Measurements from ENCODE around the gene KCNF1. TPM values are rescaled to one million over a fixed set of nuclear protein-coding genes. Genes with fewer than 3 reads are reported as not detected.
A peak's percentile ranks its signal among the peaks of the same experiment; 100 is the strongest.

Gene KCNF1
- polyA plus RNA-seq, 3 donors = not detected

GRCh38 chr2:10919771-10920621 lies 8.3 kb downstream of the KCNF1 start:
- H3K4me1 ChIP-seq (ENCODE audit: control insufficient read depth in 1 of 2, insufficient read depth in 2 of 2, low read length in 2 of 2) = no peaks in the 10 kb centered on the region
- no peak overlapping the region for H3K4me3 Mint-ChIP-seq
- no peaks in the 10 kb centered on the region for H3K79me2 ChIP-seq (ENCODE audit: insufficient read depth, low read length)
- no peak for DNase-seq
- H4K20me1 ChIP-seq (ENCODE audit: insufficient read depth, low read length) = no peaks in the 10 kb centered on the region
- H3K9ac ChIP-seq (ENCODE audit: insufficient read depth, low read length, poor library complexity, severe bottlenecking) = no peak overlapping the region
- no peak overlapping the region for H3K27ac ChIP-seq (ENCODE audit: low read depth in 1 of 2, low read length in 2 of 2)
- H3K36me3 Mint-ChIP-seq = no peaks in the 10 kb centered on the region
- TF ChIP-seq, protein P1, sequence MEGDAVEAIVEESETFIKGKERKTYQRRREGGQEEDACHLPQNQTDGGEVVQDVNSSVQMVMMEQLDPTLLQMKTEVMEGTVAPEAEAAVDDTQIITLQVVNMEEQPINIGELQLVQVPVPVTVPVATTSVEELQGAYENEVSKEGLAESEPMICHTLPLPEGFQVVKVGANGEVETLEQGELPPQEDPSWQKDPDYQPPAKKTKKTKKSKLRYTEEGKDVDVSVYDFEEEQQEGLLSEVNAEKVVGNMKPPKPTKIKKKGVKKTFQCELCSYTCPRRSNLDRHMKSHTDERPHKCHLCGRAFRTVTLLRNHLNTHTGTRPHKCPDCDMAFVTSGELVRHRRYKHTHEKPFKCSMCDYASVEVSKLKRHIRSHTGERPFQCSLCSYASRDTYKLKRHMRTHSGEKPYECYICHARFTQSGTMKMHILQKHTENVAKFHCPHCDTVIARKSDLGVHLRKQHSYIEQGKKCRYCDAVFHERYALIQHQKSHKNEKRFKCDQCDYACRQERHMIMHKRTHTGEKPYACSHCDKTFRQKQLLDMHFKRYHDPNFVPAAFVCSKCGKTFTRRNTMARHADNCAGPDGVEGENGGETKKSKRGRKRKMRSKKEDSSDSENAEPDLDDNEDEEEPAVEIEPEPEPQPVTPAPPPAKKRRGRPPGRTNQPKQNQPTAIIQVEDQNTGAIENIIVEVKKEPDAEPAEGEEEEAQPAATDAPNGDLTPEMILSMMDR (IDR thresholded peaks at IDR 0.05) = no peak
- intact Hi-C loops (cut with micrococcal nuclease) = no loop called here
- no peaks in the 10 kb centered on the region for H3K9me3 Mint-ChIP-seq
- 65% methylated on average over 15 of the region's 20 CpGs for WGBS (ENCODE audit: insufficient coverage)
- no peak overlapping the region for H2AFZ ChIP-seq (ENCODE audit: insufficient read depth, low read depth, low read length, poor library complexity, severe bottlenecking)
- peaks cover 9 to 19% (median 17%) of the 10 kb centered on the region in 3 donors for H3K27me3 Mint-ChIP-seq (ENCODE audit: low read depth in 3 of 3)
- H3K4me3 ChIP-seq (replicated peaks in 1 of 3; ENCODE audit: low read depth in 2 of 3, low read length in 3 of 3) = no peak overlapping the region
- H3K4me2 ChIP-seq (replicated peaks; ENCODE audit: extremely low read depth, low read length, poor library complexity, severe bottlenecking) = no peak overlapping the region
- H3K36me3 ChIP-seq (replicated peaks in 1 of 2; ENCODE audit: control insufficient read depth in 1 of 2, insufficient read depth in 2 of 2, low read length in 2 of 2) = no peaks in the 10 kb centered on the region
- H3K9me3 ChIP-seq (replicated peaks in 1 of 2; ENCODE audit: control insufficient read depth in 1 of 2, insufficient read depth in 1 of 2, low read length in 2 of 2) = no peaks in the 10 kb centered on the region
- peak overlapping the region in 3 of 7 donors; percentile 21 to 28 (median 25) for H3K27ac Mint-ChIP-seq
- H3K4me1 Mint-ChIP-seq = no peaks in the 10 kb centered on the region
- peaks cover 0 to 7% of the 10 kb centered on the region in 2 donors for H3K27me3 ChIP-seq (ENCODE audit: control insufficient read depth in 2 of 2, insufficient read depth in 2 of 2, low read length in 2 of 2)

DNA sequence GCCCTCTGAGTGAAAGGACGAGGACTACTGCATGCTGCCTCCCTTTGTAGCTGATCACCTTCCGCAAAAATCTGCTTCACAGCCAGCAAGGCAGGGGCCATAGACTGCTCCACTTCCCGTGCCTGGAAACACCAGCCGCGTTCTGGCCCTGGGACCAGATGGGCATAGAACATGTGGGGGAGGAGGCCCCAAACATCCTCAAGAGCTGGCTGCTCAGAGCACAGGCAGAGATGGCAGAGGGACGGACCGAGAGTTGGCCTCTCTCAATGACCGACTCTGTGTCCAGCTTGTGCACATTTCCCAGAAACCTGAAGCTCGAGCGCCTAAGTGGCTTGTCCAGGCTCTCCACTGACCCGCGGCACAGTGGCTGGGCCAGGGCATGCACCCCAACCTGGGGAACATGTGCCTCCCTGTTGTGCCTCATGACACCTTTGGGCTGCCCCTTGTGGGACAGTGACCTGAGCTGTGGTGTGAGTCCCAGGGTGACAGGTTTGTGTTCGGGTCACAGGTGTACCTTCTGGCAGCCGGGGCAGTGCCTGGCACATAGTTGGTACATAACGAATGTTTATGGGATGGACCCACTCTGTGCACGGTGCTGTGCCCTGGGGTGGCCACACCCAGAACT lies 9.1 kb downstream of the KCNF1 start:
- H3K4me1 ChIP-seq (ENCODE audit: control insufficient read depth in 1 of 2, insufficient read depth in 2 of 2, low read length in 2 of 2) = no peaks in the 10 kb centered on the region
- no peak overlapping the region for H3K4me3 ChIP-seq (replicated peaks in 1 of 3; ENCODE audit: low read depth in 2 of 3, low read length in 3 of 3)
- Mint-ChIP-seq H3K9me3 (no peaks in the 10 kb centered on the region), H3K4me3 (no peak overlapping the region), H3K27me3 (ENCODE audit: low read depth in 3 of 3) (peaks cover 9 to 23% (median 17%) of the 10 kb centered on the region in 3 donors), H3K27ac (no peak overlapping the region), H3K4me1 (no peaks in the 10 kb centered on the region), H3K36me3 (no peaks in the 10 kb centered on the region)
- no peak overlapping the region for H3K4me2 ChIP-seq (replicated peaks; ENCODE audit: extremely low read depth, low read length, poor library complexity, severe bottlenecking)
- H3K79me2 ChIP-seq (ENCODE audit: insufficient read depth, low read length) = no peaks in the 10 kb centered on the region
- 92% methylated on average over 16 of the region's 16 CpGs for WGBS (ENCODE audit: insufficient coverage)
- TF ChIP-seq, protein P1 (IDR thresholded peaks at IDR 0.05) = no peak
- no peak overlapping the region for H2AFZ ChIP-seq (ENCODE audit: insufficient read depth, low read depth, low read length, poor library complexity, severe bottlenecking)
- H3K27me3 ChIP-seq (ENCODE audit: control insufficient read depth in 2 of 2, insufficient read depth in 2 of 2, low read length in 2 of 2) = peaks cover 0 to 5% of the 10 kb centered on the region in 2 donors
- no peaks in the 10 kb centered on the region for H3K9me3 ChIP-seq (replicated peaks in 1 of 2; ENCODE audit: control insufficient read depth in 1 of 2, insufficient read depth in 1 of 2, low read length in 2 of 2)
- H4K20me1 ChIP-seq (ENCODE audit: insufficient read depth, low read length) = no peaks in the 10 kb centered on the region
- no peak overlapping the region for H3K27ac ChIP-seq (ENCODE audit: low read depth in 1 of 2, low read length in 2 of 2)
- no peak for DNase-seq
- H3K9ac ChIP-seq (ENCODE audit: insufficient read depth, low read length, poor library complexity, severe bottlenecking) = no peak overlapping the region
- no peaks in the 10 kb centered on the region for H3K36me3 ChIP-seq (replicated peaks in 1 of 2; ENCODE audit: control insufficient read depth in 1 of 2, insufficient read depth in 2 of 2, low read length in 2 of 2)
- intact Hi-C loops (cut with micrococcal nuclease) = no loop called here

Measured in CD14-positive monocyte (primary cell).